ENCODE measurements around the gene DNAJC27. TPM values are rescaled to one million over a fixed set of nuclear protein-coding genes. Genes with fewer than 3 reads are reported as not detected.

The DNAJC27 gene
- total RNA-seq, 1 donor from 2014 or later: 19.1 TPM

- Histone ChIP-seq H3K27ac (no peak overlapping the region), H3F3A (ENCODE audit: low read depth) (peaks cover 33% of the 10 kb centered on the region), H3K4me1 (peaks cover 13% of the 10 kb centered on the region), H3K27me3 (peaks cover 2% of the 10 kb centered on the region), H3K4me3 (no peak overlapping the region), H3K4me2 (no peak overlapping the region), H3K9me3 (ENCODE audit: low read depth) (no peaks in the 10 kb centered on the region), H3K9ac (no peak overlapping the region), H3K36me3 (no peaks in the 10 kb centered on the region), H4K20me1 (ENCODE audit: low read depth) (no peaks in the 10 kb centered on the region), H3K79me2 (ENCODE audit: low read depth) (no peaks in the 10 kb centered on the region), H2AFZ (replicated peaks) (no peak overlapping the region)
- Mint-ChIP-seq H3K4me1 (peaks cover 28% of the 10 kb centered on the region), H3K4me3 (no peak overlapping the region), H3K27ac (no peak overlapping the region), H3K9me3 (no peaks in the 10 kb centered on the region), H3K27me3 (ENCODE audit: insufficient read depth, low read depth) (peaks cover 3% of the 10 kb centered on the region), H3K36me3 (no peaks in the 10 kb centered on the region)
- no peak for DNase-seq (ENCODE audit: low spot score)
- TF ChIP-seq EZH2 (IDR thresholded peaks at IDR 0.05): no peak
- TF ChIP-seq CTCF (IDR thresholded peaks at IDR 0.05): no peak
- TF ChIP-seq EZH2phosphoT487 (IDR thresholded peaks at IDR 0.05): no peak
These were observed 45.9 kb downstream of the DNAJC27 start for GRCh38 chr2:24925815-24926214.

GRCh38 chr2:24924732-24925131, 47.0 kb downstream of the DNAJC27 start:
- Histone ChIP-seq H3K9me3 (ENCODE audit: low read depth) (no peaks in the 10 kb centered on the region), H4K20me1 (ENCODE audit: low read depth) (no peaks in the 10 kb centered on the region), H3K27me3 (peaks cover 4% of the 10 kb centered on the region), H3K79me2 (ENCODE audit: low read depth) (no peaks in the 10 kb centered on the region), H3K9ac (no peak overlapping the region), H3K4me3 (no peak overlapping the region), H3K36me3 (no peaks in the 10 kb centered on the region), H2AFZ (replicated peaks) (no peak overlapping the region), H3F3A (ENCODE audit: low read depth) (peaks cover 37% of the 10 kb centered on the region), H3K4me2 (no peak overlapping the region), H3K4me1 (peaks cover 13% of the 10 kb centered on the region), H3K27ac (no peak overlapping the region)
- Mint-ChIP-seq H3K36me3 (no peaks in the 10 kb centered on the region), H3K4me3 (no peak overlapping the region), H3K4me1 (peaks cover 28% of the 10 kb centered on the region), H3K9me3 (no peaks in the 10 kb centered on the region), H3K27ac (no peak overlapping the region), H3K27me3 (ENCODE audit: insufficient read depth, low read depth) (peaks cover 5% of the 10 kb centered on the region)
- no peak for TF ChIP-seq CTCF (IDR thresholded peaks at IDR 0.05)
- TF ChIP-seq EZH2 (IDR thresholded peaks at IDR 0.05): no peak
- TF ChIP-seq EZH2phosphoT487 (IDR thresholded peaks at IDR 0.05): no peak
- no peak for DNase-seq (ENCODE audit: low spot score)

GRCh38 chr2:24924266-24924665, 47.5 kb downstream of the DNAJC27 start:
- no peak for DNase-seq (ENCODE audit: low spot score)
- no peak overlapping the region for H3K4me3 ChIP-seq
- H3F3A ChIP-seq (ENCODE audit: low read depth): peaks cover 40% of the 10 kb centered on the region
- no peak overlapping the region for H3K4me3 Mint-ChIP-seq
- H3K4me1 Mint-ChIP-seq: peaks cover 26% of the 10 kb centered on the region
- H3K9ac ChIP-seq: no peak overlapping the region
- H3K27ac ChIP-seq: no peak overlapping the region
- no peaks in the 10 kb centered on the region for H3K36me3 Mint-ChIP-seq
- H3K9me3 Mint-ChIP-seq: no peaks in the 10 kb centered on the region
- TF ChIP-seq CTCF (IDR thresholded peaks at IDR 0.05): no peak
- TF ChIP-seq EZH2phosphoT487 (IDR thresholded peaks at IDR 0.05): no peak
- no peak for TF ChIP-seq EZH2 (IDR thresholded peaks at IDR 0.05)
- no peaks in the 10 kb centered on the region for H3K36me3 ChIP-seq
- H3K27me3 ChIP-seq: peaks cover 4% of the 10 kb centered on the region
- peaks cover 15% of the 10 kb centered on the region for H3K4me1 ChIP-seq
- H2AFZ ChIP-seq (replicated peaks): no peak overlapping the region
- peaks cover 5% of the 10 kb centered on the region for H3K27me3 Mint-ChIP-seq (ENCODE audit: insufficient read depth, low read depth)
- H3K27ac Mint-ChIP-seq: no peak overlapping the region
- no peaks in the 10 kb centered on the region for H3K9me3 ChIP-seq (ENCODE audit: low read depth)
- H3K4me2 ChIP-seq: no peak overlapping the region
- H4K20me1 ChIP-seq (ENCODE audit: low read depth): no peaks in the 10 kb centered on the region
- H3K79me2 ChIP-seq (ENCODE audit: low read depth): peaks cover 2% of the 10 kb centered on the region
